ES-I3 (cell line): Measurements from ENCODE around the gene CDK18.

Experiments used
- H3K36me3 ChIP-seq: 2 replicates; pipeline ENCODE4 v1.6.1; 2013; ENCODE audit warnings: mild to moderate bottlenecking, low read length, control low read depth, moderate library complexity; ENCODE audit not compliant: insufficient read depth
- H3K4me1 ChIP-seq: 2 replicates; pipeline ENCODE4 v1.6.1; 2013; ENCODE audit warnings: mild to moderate bottlenecking, control low read depth, low read length; ENCODE audit not compliant: insufficient read depth
- H3K9ac ChIP-seq: 2 replicates; pipeline ENCODE4 v1.6.1; 2013; ENCODE audit warnings: low read depth, mild to moderate bottlenecking, low read length, moderate library complexity
- H3K9me3 ChIP-seq: 2 replicates; pipeline ENCODE4 v1.6.1; 2013; ENCODE audit warnings: mild to moderate bottlenecking, low read length, moderate library complexity; ENCODE audit not compliant: control insufficient read depth, insufficient read depth

CDK18 gene

DNA sequence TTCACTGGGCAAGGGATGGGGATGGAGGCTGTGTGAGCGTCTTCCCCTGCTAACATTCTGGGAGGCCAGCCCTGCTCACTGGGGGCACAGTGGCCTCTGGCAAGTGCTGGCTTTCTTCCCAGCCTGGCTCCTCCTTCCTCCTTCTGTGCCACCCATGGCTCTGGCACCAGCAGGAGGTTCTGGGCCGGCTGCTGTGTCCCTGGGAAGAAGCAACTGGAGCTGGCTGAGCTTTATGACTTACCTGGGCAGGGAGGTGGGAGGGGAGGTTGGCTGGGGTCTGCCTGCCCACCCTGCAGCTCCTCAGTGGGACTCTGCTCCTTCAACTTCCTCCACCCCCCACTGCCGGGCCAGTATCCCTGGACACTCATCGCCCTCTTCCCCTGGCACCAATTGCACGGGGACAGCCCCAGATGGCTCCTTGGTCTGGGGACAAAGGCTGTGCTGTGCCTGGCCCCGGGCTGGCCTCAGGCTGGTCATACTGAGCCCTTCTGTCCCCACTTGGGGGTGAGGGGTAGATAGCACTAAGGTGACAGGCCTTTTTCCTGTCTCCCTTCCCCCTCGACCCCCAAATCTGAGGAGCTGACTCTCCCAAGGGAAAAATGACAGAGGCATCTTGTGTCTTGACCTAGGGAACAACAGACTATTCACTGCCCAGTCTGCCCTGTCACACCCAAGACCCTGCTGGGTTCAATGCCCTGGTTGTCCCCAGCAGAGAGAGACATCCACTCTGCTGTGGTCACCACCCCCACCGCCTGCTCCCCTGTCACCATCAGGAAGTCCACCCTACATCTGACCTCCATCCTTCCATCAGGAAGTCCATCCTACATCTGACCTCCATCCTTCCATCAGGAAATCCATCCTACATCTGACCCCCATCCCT lies 14.4 kb downstream of the CDK18 start:
- Histone ChIP-seq H3K9ac (no peak overlapping the region), H3K9me3 (no peaks in the 10 kb centered on the region), H3K4me1 (peaks cover 36% of the 10 kb centered on the region), H3K36me3 (no peaks in the 10 kb centered on the region)

DNA sequence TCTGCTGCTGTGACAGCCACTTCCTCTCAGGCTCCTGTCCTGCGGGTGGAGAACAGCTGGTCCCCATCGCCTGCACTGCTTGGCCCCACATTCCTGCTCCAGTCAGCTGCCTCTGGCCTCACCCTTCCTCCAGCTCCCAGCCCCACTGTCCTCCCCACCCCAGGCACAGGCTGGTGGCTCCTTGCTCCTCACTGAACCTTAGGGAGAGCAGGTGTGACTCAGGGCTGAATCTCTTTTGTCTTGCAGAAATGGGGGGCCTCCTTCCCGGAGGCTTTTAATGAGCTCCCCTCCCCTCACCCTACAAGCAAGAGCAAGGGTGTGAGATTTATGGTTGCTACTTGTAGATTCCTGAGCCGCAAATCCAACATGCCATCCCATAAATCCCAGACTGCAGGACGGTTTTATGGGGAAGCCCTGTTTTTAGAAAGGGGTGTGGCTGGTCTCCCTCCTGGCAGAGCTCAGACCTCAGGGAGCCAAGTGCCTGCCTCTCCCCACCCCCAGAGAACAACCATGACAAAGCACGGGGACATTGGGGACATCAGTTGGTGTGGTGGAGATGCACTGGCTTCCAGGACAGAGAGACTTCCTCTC lies 15.2 kb downstream of the CDK18 start:
- H3K36me3 ChIP-seq, result no peaks in the 10 kb centered on the region
- H3K9ac ChIP-seq, result no peak overlapping the region
- H3K9me3 ChIP-seq, result no peaks in the 10 kb centered on the region
- H3K4me1 ChIP-seq, result peaks cover 40% of the 10 kb centered on the region

DNA sequence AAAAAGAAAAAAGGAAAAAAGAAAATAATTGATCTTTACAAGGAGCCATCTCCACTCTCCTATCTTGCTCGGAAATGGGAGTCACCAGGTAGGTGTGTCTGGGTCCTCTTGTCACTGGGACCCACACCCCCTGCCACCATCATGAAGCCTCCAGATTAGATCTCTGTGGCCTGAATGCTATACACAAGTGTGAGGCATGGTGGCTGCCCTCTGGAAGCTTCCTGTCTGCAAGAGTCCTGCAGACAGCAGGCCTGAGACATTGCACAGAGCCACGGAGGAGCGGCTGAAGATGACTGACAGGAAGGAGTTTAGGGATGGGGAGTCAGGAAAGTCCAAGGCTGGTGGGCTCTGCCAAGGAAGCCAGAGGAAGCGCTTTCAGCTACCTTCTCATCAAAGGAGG lies 16.2 kb downstream of the CDK18 start:
- H3K36me3 ChIP-seq, result no peaks in the 10 kb centered on the region
- H3K9ac ChIP-seq, result no peak overlapping the region
- H3K9me3 ChIP-seq, result no peaks in the 10 kb centered on the region
- peaks cover 33% of the 10 kb centered on the region for H3K4me1 ChIP-seq

DNA sequence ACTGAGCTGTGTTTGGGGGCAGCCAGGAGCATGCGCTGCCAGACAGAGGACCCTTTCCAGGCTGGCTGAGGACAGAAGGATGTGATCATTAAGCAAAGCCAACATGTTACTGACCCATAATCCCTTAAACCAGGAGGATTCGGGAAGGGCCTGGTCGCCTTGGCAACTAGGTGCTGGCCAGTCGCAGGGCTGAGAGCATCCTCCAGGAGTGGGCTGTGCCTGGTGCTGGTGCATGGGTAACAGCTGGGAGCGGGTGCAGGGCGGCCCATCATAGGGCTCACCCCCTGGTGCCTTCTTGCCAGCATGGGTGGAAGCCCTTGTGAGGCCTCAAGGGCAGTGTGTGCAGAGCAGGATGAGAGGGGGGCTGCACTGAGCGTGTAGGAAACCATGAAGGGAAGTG lies 17.2 kb downstream of the CDK18 start:
- Histone ChIP-seq H3K9me3 (no peaks in the 10 kb centered on the region), H3K4me1 (peaks cover 28% of the 10 kb centered on the region), H3K36me3 (no peaks in the 10 kb centered on the region), H3K9ac (no peak overlapping the region)

- Histone ChIP-seq H3K9me3 (no peaks in the 10 kb centered on the region), H3K36me3 (no peaks in the 10 kb centered on the region), H3K9ac (no peak overlapping the region), H3K4me1 (peaks cover 28% of the 10 kb centered on the region)
Measured at GRCh38 chr1:205522692-205523091, 18.2 kb downstream of the CDK18 start.

DNA sequence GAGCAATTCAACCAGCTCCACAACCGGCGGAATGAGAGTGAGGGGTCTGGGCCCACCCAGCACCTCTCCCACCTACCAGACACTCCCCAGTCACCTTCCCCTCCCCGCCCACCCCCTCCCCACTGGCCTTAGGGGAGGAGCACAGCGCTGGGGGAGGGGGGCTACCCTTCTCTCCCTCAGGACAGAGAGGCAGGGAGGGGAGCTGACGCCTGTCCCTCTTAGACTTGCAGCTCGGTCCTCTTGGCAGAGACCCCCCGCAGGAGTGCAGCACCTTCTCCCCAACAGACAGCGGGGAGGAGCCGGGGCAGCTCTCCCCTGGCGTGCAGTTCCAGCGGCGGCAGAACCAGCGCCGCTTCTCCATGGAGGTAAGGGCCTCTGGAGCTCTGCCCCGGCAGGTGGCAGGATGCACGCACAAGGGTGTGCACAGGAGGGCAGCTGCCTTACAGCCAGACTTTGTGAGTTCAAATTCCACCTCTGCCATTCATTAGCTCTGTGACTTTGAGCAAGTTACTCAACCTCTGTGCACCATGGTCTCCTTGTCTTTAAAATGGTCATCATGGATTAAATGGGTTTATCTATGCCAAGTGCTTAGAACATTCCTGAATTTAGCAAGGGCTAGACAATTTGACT lies 18.9 kb downstream of the CDK18 start:
- no peaks in the 10 kb centered on the region for H3K36me3 ChIP-seq
- H3K4me1 ChIP-seq, result peaks cover 28% of the 10 kb centered on the region
- H3K9me3 ChIP-seq, result no peaks in the 10 kb centered on the region
- no peak overlapping the region for H3K9ac ChIP-seq

GRCh38 chr1:205523891-205524793 lies 19.7 kb downstream of the CDK18 start:
- Histone ChIP-seq H3K4me1 (peaks cover 25% of the 10 kb centered on the region), H3K36me3 (no peaks in the 10 kb centered on the region), H3K9ac (no peak overlapping the region), H3K9me3 (no peaks in the 10 kb centered on the region)

- Histone ChIP-seq H3K9me3 (no peaks in the 10 kb centered on the region), H3K9ac (no peak overlapping the region), H3K36me3 (no peaks in the 10 kb centered on the region), H3K4me1 (peaks cover 19% of the 10 kb centered on the region)
Measured at GRCh38 chr1:205524794-205525101, 20.3 kb downstream of the CDK18 start.

DNA sequence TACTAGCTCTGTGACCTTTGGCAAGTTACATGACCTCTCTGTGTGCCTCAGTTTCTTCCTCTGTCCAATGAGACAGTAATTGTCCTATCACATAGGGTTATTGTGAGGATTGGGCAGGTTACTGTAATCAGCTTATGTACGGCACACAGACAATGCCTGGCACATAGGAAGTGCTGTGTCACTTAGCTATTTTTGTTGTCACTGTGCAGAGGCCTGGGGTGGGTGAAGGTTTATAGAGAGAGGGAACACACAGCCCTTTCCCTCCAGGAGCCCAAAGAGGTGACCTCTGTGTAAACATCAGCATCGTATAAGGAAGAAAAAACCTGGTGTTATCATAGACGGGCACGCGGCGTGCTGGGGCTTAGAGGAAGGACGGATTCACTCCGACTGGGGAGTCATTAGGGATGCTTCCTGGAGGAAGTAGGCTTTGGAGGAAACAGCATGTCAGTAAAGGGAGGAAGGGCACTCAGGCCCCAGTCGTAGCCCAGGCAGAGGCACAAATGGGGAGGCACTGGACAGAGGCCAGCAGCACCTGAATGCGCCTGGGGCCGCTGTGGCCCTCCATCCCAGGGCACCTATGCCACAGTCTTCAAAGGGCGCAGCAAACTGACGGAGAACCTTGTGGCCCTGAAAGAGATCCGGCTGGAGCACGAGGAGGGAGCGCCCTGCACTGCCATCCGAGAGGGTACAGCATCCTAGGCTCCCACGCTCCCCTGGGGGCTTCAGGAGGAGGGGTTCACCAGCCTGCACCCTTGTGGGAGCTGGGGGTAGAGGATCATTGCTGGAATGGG lies 21.2 kb downstream of the CDK18 start:
- Histone ChIP-seq H3K9me3 (no peaks in the 10 kb centered on the region), H3K9ac (no peak overlapping the region), H3K4me1 (peaks cover 14% of the 10 kb centered on the region), H3K36me3 (no peaks in the 10 kb centered on the region)

GRCh38 chr1:205526431-205526830 lies 22.0 kb downstream of the CDK18 start:
- Histone ChIP-seq H3K4me1 (peaks cover 14% of the 10 kb centered on the region), H3K9me3 (no peaks in the 10 kb centered on the region), H3K36me3 (no peaks in the 10 kb centered on the region), H3K9ac (no peak overlapping the region)

- H3K4me1 ChIP-seq, result peaks cover 8% of the 10 kb centered on the region
- no peaks in the 10 kb centered on the region for H3K9me3 ChIP-seq
- no peaks in the 10 kb centered on the region for H3K36me3 ChIP-seq
- no peak overlapping the region for H3K9ac ChIP-seq
Measured at GRCh38 chr1:205527931-205528330, 23.5 kb downstream of the CDK18 start.

- peaks cover 8% of the 10 kb centered on the region for H3K4me1 ChIP-seq
- no peak overlapping the region for H3K9ac ChIP-seq
- no peaks in the 10 kb centered on the region for H3K36me3 ChIP-seq
- no peaks in the 10 kb centered on the region for H3K9me3 ChIP-seq
Measured at GRCh38 chr1:205528446-205528886, 24.0 kb downstream of the CDK18 start.

GRCh38 chr1:205528887-205529825 lies 24.7 kb downstream of the CDK18 start:
- Histone ChIP-seq H3K36me3 (no peaks in the 10 kb centered on the region), H3K4me1 (peaks cover under 1% of the 10 kb centered on the region; the same call in 1 of the 2 replicates), H3K9ac (no peak overlapping the region), H3K9me3 (no peaks in the 10 kb centered on the region)
